Activated T-helper 17 cell treated with anti-CD3 and anti-CD28 coated beads, Interleukin-2, amount 50 U/mL, for 72 hours (primary cell): ENCODE data around the gene CLIP3. TPM values are rescaled to one million over a fixed set of nuclear protein-coding genes. Genes with fewer than 3 reads are reported as not detected.
"Not testable (repeated sequence)": the region's sequence is repeated elsewhere in the genome, so short reads cannot be mapped to it uniquely, and the experiment has no call there.

Experiments
- ATAC-seq: fragments of 150-1000 bp; cut with Tn5 transposase; replicated peaks from 2 replicates; pipeline ENCODE4 v1.10.0; 2021; ENCODE audit warnings: mild to moderate bottlenecking, moderate library complexity
- H3K27ac Mint-ChIP-seq: one replicate; pipeline ENCODE4 v1.8.0; 2022; ENCODE audit warnings: mixed read lengths
- H3K27me3 Mint-ChIP-seq: one replicate; pipeline ENCODE4 v1.8.0; 2022; ENCODE audit warnings: mixed read lengths
- H3K36me3 Mint-ChIP-seq: one replicate; pipeline ENCODE4 v1.8.0; 2022; ENCODE audit warnings: low read depth, mild to moderate bottlenecking, mixed read lengths
- H3K4me1 Mint-ChIP-seq: one replicate; pipeline ENCODE4 v1.8.0; 2022; ENCODE audit warnings: mixed read lengths
- H3K4me3 Mint-ChIP-seq: one replicate; pipeline ENCODE4 v1.8.0; 2022; ENCODE audit warnings: mild to moderate bottlenecking, mixed read lengths
- H3K9me3 Mint-ChIP-seq: one replicate; pipeline ENCODE4 v1.8.0; 2022; ENCODE audit warnings: mixed read lengths
- total RNA-seq, 2 donors: library from RNA; stranded (reverse); gene quantifications; one replicate each; pipeline ENCODE4 v1.2.3, GENCODE V29; 2022

CLIP3 gene
- total RNA-seq = 1 to 10 TPM in 1 of 2 donors, under 1 TPM in 1; 0.89 to 7.1 TPM

- Mint-ChIP-seq H3K27ac (no peak within 1 kb of the TSS), H3K36me3 (peaks cover 27% of the 10 kb centered on the region), H3K27me3 (no peaks in the 10 kb centered on the region), H3K9me3 (no peaks in the 10 kb centered on the region), H3K4me1 (peaks cover 15% of the 10 kb centered on the region), H3K4me3 (peak within 1 kb of the TSS; percentile 47)
- ATAC-seq = peak; percentile 16
These were observed at the start of gene CLIP3 for GRCh38 chr19:36032251-36033104. Gene CLIP3 (minus strand): TSS chr19:36032873. CDS start chr19:36032357, 516 bp downstream.

DNA sequence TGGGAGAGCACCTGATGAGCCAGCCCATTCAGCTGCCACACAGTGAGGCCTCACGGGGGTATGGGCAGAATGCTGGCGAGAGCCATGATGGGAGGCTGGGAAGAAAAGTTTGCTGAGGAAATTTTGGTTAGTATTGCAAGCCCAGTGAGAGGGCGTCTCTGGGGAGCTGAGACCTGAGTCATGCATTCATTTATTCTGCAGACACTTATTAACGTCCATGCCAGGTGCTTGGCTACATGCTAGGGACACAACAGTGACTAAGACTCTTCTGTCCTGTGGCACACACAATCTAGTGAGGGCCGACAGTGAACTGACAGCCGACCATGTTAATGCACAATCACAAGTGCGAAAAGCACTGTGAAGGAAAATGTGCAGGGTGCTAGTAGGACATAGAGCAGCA lies 49.2 kb upstream of the CLIP3 start:
- Mint-ChIP-seq H3K4me1 (no peaks in the 10 kb centered on the region), H3K9me3 (no peaks in the 10 kb centered on the region), H3K27me3 (no peaks in the 10 kb centered on the region), H3K4me3 (no peak overlapping the region), H3K36me3 (peaks cover 64% of the 10 kb centered on the region), H3K27ac (no peak overlapping the region)
- ATAC-seq = no peak

DNA sequence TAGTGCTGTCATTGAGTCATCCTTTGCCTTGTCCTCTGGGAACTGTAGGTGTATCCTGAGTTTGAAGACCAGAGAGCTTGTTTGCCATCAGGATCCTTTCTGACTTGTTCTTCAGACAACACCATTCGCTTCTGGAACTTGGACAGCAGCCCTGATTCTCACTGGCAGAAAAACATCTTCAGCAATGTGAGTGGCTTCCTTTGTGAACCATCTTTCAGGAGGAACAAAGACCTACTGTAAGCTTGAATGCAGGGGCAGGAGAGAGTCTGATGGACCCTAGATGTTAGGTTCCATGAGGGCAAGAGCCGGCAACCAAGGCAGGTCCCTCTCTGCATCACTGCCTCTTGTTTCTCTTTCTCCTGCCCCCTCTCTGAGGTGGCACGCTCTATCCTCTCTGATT lies 48.7 kb upstream of the CLIP3 start:
- H3K27ac Mint-ChIP-seq = no peak overlapping the region
- H3K9me3 Mint-ChIP-seq = no peaks in the 10 kb centered on the region
- no peaks in the 10 kb centered on the region for H3K4me1 Mint-ChIP-seq
- no peak overlapping the region for H3K4me3 Mint-ChIP-seq
- H3K27me3 Mint-ChIP-seq = no peaks in the 10 kb centered on the region
- H3K36me3 Mint-ChIP-seq = peaks cover 64% of the 10 kb centered on the region
- no peak for ATAC-seq

DNA sequence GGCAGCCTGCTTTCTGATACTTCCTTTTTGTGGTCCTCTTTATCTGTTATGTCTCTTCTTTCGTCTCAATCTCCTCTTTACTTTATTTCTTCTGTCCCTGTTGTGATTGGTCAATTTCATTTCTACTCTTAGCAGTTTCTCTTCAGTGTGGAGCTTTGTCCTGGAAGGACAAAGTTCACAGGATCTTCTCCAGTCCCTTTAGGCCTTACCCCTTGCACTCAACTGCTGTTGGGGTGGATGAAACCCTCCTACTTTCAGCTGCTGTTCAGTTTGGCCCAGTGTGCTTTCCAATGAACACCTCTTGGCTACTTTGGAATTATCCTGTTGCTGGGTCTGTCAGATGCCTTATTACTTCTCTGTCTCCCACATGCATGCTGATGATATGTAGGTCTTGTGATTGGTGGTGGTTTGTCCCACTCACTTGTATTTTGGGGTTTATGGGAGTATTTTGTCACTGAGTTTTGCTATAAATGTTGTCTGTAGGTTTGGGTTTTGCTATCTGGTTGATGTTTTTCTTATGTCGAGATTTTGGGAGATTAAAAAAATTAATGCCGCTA lies 46.8 kb upstream of the CLIP3 start:
- H3K27me3 Mint-ChIP-seq = no peaks in the 10 kb centered on the region
- ATAC-seq = no peak
- H3K4me1 Mint-ChIP-seq = no peaks in the 10 kb centered on the region
- H3K4me3 Mint-ChIP-seq = no peak overlapping the region
- H3K9me3 Mint-ChIP-seq = no peaks in the 10 kb centered on the region
- H3K36me3 Mint-ChIP-seq = peaks cover 60% of the 10 kb centered on the region
- peak overlapping the region; percentile 14 for H3K27ac Mint-ChIP-seq

GRCh38 chr19:36073121-36073876 lies 40.6 kb upstream of the CLIP3 start:
- Mint-ChIP-seq H3K27ac (no peak overlapping the region), H3K27me3 (no peaks in the 10 kb centered on the region), H3K9me3 (no peaks in the 10 kb centered on the region), H3K4me3 (no peak overlapping the region), H3K36me3 (peaks cover 44% of the 10 kb centered on the region), H3K4me1 (peaks cover 5% of the 10 kb centered on the region)
- no peak for ATAC-seq

DNA sequence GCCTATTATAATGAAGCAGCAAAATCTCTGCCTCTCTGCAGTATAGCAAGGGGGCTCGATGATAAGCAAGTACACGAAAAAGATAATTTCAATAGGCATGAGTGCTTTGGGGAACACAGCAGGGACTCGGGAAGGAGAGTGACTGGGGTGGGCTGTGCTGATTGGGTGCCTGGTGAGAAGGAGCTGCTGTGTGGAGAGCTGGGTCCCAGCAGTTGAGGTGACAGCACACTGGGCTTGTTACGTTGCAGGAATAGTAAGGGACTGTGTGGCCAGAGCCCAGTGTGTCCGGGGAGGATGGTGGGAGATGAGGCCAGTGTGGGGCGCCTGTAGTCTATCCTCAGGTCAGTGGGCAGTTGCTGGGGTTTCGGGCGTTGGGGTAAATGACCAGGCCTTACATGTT lies 39.4 kb upstream of the CLIP3 start:
- no peak for ATAC-seq
- H3K4me3 Mint-ChIP-seq = no peak overlapping the region
- H3K9me3 Mint-ChIP-seq = no peaks in the 10 kb centered on the region
- H3K27me3 Mint-ChIP-seq = no peaks in the 10 kb centered on the region
- peaks cover 5% of the 10 kb centered on the region for H3K4me1 Mint-ChIP-seq
- no peak overlapping the region for H3K27ac Mint-ChIP-seq
- peaks cover 43% of the 10 kb centered on the region for H3K36me3 Mint-ChIP-seq

DNA sequence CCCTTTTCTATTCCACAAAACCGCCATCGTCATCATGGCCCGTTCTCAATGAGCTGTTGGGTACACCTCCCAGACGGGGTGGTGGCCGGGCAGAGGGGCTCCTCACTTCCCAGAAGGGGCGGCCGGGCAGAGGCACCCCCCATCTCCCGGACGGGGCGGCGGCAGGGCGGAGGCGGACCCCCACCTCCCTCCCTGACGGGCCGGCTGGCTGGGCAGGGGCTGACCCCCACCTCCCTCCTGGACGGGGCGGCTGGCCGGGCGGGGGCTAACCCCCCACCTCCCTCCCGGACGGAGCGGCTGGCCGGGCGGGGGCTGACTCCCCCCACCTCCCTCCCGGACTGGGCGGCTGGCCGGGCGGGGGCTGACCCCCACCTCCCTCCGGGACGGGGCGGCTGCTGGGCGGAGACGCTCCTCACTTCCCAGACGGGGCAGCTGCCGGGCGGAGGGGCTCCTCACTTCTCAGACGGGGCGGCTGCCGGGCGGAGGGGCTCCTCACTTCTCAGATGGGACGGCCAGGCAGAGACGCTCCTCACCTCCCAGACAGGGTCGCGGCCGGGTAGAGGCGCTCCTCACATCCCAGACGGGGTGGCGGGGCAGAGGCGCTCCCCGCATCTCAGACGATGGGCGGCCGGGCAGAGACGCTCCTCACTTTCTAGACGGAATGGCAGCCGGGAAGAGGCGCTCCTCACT lies 36.3 kb upstream of the CLIP3 start:
- H3K36me3 Mint-ChIP-seq = peaks cover 32% of the 10 kb centered on the region
- not testable (repeated sequence) for H3K27ac Mint-ChIP-seq, H3K4me3 Mint-ChIP-seq, H3K4me1 Mint-ChIP-seq, H3K27me3 Mint-ChIP-seq, ATAC-seq, H3K9me3 Mint-ChIP-seq

GRCh38 chr19:36067681-36068080 lies 35.0 kb upstream of the CLIP3 start:
- H3K4me3 Mint-ChIP-seq = no peak overlapping the region
- peaks cover 22% of the 10 kb centered on the region for H3K36me3 Mint-ChIP-seq
- H3K27ac Mint-ChIP-seq = no peak overlapping the region
- H3K27me3 Mint-ChIP-seq = no peaks in the 10 kb centered on the region
- no peaks in the 10 kb centered on the region for H3K9me3 Mint-ChIP-seq
- peaks cover 5% of the 10 kb centered on the region for H3K4me1 Mint-ChIP-seq
- no peak for ATAC-seq

- Mint-ChIP-seq H3K4me3 (no peak overlapping the region), H3K27me3 (no peaks in the 10 kb centered on the region), H3K4me1 (no peaks in the 10 kb centered on the region), H3K27ac (no peak overlapping the region), H3K36me3 (peaks cover 10% of the 10 kb centered on the region), H3K9me3 (no peaks in the 10 kb centered on the region)
- ATAC-seq = no peak
These were observed 32.2 kb upstream of the CLIP3 start for GRCh38 chr19:36064826-36065225.

DNA sequence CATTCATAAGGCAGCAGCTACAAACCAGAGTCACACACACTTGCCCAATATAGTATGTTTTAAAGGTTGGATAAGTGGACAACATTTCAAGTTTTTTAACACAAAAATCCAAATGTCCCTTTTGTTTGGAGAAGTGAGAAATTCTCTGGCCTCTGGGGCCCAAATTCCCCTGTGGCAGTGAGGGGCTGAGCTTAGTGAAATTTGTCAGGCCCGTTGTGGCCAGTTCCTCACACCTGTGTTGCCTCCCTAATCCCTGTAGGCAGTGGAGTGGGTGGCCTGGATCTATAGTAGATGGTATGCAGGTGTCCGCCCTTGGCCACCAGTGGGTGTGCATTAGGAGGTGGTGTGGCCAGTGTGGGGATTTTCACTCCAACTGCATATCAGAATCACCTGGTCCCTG lies 28.7 kb upstream of the CLIP3 start:
- H3K36me3 Mint-ChIP-seq = peaks cover 9% of the 10 kb centered on the region
- no peaks in the 10 kb centered on the region for H3K4me1 Mint-ChIP-seq
- no peak overlapping the region for H3K4me3 Mint-ChIP-seq
- ATAC-seq = no peak
- no peaks in the 10 kb centered on the region for H3K27me3 Mint-ChIP-seq
- H3K27ac Mint-ChIP-seq = no peak overlapping the region
- H3K9me3 Mint-ChIP-seq = no peaks in the 10 kb centered on the region

GRCh38 chr19:36060430-36060829 lies 27.8 kb upstream of the CLIP3 start:
- H3K4me3 Mint-ChIP-seq = no peak overlapping the region
- H3K27ac Mint-ChIP-seq = no peak overlapping the region
- peaks cover 2% of the 10 kb centered on the region for H3K4me1 Mint-ChIP-seq
- peak; percentile 59 for ATAC-seq
- H3K27me3 Mint-ChIP-seq = no peaks in the 10 kb centered on the region
- H3K9me3 Mint-ChIP-seq = no peaks in the 10 kb centered on the region
- peaks cover 9% of the 10 kb centered on the region for H3K36me3 Mint-ChIP-seq

GRCh38 chr19:36059180-36059910 lies 26.7 kb upstream of the CLIP3 start:
- no peak for ATAC-seq

DNA sequence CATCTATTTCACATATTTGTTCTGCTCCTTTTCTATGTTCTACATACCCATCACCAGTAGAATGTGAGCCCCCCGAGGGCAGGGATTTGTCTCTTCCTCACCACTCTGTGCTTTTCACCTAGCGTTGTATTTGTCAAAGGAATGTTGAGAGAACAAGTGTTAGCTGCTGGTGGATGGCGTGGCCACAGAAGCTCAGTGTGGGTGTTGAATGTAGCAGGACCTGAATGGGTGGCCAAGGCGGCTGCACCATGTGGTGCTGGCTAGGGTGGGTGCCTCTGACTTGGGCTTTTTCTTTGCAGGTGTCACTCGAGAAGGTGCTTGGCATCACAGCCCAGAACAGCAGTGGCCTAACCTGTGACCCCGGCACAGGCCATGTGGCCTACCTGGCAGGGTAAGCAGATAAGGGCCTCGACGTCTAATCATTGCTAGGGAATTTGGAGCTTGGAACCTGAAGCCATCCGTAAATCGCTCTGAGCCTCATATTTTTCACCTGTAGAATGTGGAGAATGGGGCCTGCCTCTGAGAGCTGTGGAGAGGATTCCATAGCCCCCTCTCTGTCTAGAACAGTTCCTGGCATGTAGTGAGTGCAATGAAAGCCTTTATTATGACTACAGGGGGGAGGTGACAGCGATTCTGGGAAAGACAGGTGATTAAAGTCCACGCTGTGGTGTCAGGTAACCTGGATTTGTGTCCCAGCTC lies 26.0 kb upstream of the CLIP3 start:
- Mint-ChIP-seq H3K27me3 (no peaks in the 10 kb centered on the region), H3K4me1 (peaks cover 5% of the 10 kb centered on the region), H3K27ac (no peak overlapping the region), H3K9me3 (no peaks in the 10 kb centered on the region), H3K36me3 (peaks cover 9% of the 10 kb centered on the region), H3K4me3 (no peak overlapping the region)
- ATAC-seq = no peak

More at GRCh38 chr19:36059180-36059910, 26.7 kb upstream of the CLIP3 start:
- Mint-ChIP-seq H3K9me3 (no peaks in the 10 kb centered on the region), H3K4me3 (no peak overlapping the region), H3K27ac (no peak overlapping the region), H3K27me3 (no peaks in the 10 kb centered on the region), H3K36me3 (peaks cover 9% of the 10 kb centered on the region), H3K4me1 (peaks cover 5% of the 10 kb centered on the region)
